Suprapubic skin (tissue), 3 donors: ENCODE measurements around the gene NBPF4.
"Not testable (repeated sequence)": the region's sequence is repeated elsewhere in the genome, so short reads cannot be mapped to it uniquely, and the experiment has no call there.

ENCODE experiments used
- CTCF ChIP-seq, 2 donors: fragments of 200-600 bp in 1 of 2; fragments of 450-650 bp in 1 of 2; sonication (generic) in 1 of 2; IDR thresholded peaks; one replicate each; pipeline ENCODE4 v1.5.1; 2016 to 2019; ENCODE audit warnings: antibody characterized with exemption in 2 of 2, mild to moderate bottlenecking in 1 of 2, moderate library complexity in 1 of 2
- EP300 ChIP-seq: sonication (generic); formaldehyde crosslinking; IDR thresholded peaks from one replicate; pipeline ENCODE4 v1.6.1; 2017; ENCODE audit warnings: antibody characterized with exemption
- POLR2A ChIP-seq, 2 donors: fragments of 450-650 bp; IDR thresholded peaks; one replicate each; pipeline ENCODE4 v1.6.1; 2017; ENCODE audit warnings: antibody characterized with exemption in 2 of 2, mild to moderate bottlenecking in 2 of 2, moderate library complexity in 2 of 2

- not testable (repeated sequence) for TF ChIP-seq POLR2A (IDR thresholded peaks at IDR 0.05); CTCF (IDR thresholded peaks at IDR 0.05); EP300
Measured at GRCh38 chr1:108217515-108218174, 26.2 kb downstream of the NBPF4 start.
